Measurements from ENCODE around the gene UBL4A.

The UBL4A gene

DNA sequence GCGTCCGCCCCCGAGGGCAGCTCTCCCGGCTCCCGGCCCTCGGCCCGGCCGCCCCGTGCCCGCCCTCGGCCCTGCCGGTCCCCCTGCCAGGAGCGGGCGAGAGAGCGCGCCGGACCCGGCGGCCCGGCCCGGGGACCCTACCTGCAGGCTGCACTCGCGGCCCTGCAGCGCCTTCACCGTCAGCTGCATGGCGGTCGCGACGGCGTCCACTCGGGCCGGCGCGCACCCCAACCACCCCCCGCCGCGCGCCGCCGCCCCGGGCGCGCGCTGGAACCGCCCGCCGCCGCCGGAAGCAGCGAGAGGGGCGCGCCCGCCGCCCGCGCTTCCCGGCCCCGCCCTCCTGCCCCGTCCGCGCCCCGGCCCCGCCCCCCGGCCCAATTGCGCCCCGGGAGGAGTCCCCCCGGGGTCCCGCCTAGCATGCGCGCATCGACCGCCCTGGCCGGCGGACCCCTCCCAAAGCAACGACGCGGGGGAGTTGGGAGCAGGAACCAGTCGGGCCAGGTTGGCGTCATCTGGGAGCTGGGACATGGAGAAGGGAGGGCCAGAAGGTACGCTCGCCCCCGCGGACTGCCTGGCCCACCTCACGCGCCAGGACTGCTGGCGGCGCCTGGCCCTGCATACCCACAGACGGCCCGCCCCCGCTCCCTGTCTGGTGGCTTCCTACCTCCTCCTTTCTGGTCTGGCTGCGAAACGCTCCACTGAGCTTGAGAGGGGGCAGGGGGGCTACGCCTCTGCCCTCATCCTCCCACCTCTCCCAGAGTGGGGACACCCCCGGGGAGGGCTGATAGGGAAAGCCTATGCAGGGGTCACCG, at the start of gene UBL4A:
TSS of gene UBL4A (minus strand) at position 220 of the 812 bp plus-strand sequence. CDS start at position 189, 31 bp downstream.
- DNase-seq (ENCODE audit: low read depth) = peak; percentile 54

DNA sequence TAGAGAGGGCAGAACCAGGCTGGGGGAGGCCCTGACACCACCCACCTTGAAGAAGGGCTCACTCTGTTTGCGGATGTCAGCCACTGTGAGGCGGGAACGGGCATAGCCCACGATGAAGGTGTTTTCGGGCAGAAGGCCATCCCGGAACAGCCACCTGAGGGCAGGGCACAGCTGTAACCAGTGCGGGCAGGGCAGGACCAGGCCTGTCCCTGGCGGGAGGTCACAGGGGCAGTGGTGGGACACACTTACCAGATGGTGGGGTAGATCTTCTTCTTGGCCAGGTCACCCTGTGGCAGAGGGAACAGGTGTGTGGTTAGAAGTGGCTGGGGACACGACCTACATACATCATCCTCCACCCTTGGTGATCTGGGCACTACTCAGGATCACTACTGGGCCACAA, 49.5 kb upstream of the UBL4A start:
- DNase-seq (ENCODE audit: low read depth) = no peak

DNA sequence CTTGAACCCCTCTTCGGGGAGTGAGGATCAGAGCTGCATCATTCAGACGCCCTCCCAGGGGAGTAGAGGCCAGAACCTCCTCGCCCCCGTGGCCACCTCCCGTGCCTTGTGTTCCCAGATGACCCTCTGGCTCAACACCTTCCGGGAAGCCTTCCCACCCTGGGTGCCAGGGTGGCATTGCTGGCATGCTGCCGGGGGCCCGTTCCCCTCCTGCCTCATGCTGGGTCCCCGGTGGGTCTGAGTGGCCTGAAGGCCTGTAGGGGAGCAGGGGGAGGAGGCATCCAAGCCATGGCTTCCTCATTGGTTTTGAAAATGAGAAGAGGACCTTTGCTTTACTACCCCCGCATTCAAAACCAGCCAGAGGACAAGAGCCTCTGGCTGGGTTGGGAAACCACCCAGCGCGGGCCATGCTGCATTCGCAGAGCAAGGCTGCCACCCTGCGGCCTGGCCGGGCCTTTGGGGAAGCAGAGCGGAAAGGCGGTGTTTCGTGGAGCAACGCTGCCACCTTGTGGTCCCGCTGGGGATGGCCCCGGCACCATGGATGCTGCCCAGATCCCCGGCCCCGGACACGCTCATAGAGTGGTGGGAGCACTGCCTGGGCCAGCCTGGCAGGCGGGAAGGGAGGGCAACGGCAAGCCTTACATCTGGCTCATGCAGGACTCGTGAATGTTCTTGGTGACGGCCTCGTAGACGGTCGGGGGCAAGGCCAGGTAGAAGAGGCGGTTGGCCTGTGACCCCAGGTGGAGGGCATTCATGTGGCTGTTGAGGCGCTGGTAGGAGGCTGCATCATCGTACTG, 48.3 kb upstream of the UBL4A start:
- no peak for DNase-seq (ENCODE audit: low read depth)

DNA sequence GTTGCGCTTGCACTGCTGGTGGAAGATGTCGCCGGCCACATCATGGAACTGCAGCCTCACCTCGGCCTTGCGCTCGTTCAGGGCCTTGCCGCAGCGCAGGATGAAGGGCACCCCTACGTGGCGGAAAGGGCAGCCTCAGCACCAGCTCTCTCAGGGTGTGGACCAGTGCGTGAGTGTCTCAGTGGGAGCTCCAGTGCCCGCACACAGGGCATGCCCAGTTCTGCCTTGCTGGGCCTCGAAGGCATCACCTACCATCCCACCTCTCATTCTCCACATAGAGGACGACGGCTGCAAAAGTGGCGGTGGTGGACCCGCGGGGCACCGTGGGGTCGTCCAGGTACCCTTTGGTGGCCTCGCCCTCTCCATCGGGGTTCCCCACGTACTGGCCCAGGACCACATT, 46.3 kb upstream of the UBL4A start:
- no peak for DNase-seq (ENCODE audit: low read depth)

DNA sequence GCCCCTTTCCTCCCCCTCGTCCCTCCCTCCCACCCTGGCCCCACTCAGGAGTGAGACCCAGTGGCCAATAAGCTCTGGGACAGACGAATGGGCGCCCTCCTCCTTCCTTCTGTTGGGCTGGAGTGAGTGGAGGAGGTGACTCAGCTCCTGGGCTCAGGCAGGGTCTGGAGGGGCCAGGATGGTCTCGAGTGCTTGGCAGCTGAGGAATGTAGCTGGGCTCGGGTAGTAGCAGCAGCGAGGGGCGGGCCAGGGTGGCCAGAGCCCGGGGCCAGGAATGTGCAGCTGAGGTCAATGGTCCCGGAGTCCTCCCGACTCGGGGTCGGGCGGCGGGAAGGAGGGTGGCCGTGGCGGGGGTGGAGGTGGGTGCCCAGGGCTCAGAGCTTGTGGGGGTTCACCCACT, 45.2 kb upstream of the UBL4A start:
- no peak for DNase-seq (ENCODE audit: low read depth)

DNA sequence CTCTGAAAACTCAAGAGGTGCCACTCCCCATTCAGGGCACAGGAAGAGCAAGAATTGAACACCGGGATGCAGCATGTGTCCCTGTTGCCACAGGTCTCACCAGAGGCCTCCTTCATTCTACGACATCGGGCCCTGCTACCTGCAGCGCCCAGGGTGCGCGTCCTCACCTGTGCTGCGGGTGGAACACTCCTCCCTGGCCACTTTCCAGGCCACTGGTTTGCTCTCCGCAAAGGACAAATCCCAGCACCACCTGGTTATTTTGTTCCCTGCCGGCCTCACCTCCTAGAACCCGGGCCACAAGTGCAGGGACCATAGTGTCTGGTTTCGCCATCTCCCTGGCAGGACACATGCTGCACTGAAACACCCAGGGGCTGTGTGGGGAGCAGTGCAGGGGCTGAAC, 43.9 kb upstream of the UBL4A start:
- no peak for DNase-seq (ENCODE audit: low read depth)

DNA sequence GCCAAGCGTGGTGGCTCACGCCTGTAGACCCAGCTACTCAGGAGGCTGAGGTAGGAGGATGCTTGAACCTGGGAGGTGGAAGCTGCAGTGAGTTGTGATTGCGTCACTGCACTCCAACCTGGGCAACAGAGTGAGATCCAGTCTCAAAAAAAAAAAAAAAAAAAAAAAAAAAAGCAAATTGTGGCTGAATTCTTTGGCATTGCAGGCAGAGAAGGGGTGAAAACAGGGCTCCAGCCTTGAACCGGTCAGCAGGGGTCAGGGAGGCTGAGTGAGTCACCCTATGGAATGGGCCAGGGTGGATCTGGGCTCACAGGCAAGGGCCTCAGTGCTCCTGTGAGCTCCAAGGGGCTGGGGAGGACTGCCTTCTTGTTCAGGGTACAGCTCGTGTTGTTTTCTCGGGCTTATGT, 42.8 kb upstream of the UBL4A start:
- no peak for DNase-seq (ENCODE audit: low read depth)

DNA sequence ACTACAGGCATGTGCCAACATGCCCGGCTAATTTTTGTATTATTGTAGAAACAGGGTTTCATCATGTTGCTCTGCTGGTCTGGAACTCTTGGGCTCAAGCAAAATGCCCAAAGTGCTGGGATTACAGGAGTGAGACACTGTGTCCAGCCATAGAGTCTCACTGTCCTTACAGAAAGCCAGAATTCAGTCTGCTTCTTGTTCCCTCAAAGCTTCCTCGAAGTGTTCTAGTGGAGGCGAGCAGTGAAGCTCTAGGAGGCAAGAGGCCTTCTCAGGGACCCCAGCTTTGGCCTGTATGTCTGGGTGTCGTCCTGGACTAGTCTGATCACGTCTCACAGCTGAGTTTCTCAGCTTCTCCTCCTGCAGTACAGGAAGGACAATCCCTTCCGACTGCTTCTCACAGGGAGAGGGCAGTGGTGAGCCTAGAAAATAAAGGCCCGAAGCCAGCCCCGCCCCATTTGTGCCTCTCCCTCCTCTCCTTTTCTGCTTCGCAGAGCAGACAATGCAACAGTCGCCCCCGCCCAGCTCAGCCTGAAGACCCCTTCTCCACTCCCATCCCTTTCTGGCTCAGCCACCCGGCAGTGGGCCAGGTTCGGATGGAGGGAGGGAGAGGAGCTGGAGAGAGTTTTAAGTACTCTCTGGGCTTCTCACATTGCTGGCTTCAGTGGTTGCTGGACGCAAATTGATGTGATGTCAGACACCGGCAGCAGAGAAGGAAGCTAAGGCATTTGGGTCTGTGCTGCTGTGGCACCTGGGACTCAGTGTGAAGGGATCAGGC, 40.7 kb upstream of the UBL4A start:
- DNase-seq (ENCODE audit: low read depth) = no peak

DNA sequence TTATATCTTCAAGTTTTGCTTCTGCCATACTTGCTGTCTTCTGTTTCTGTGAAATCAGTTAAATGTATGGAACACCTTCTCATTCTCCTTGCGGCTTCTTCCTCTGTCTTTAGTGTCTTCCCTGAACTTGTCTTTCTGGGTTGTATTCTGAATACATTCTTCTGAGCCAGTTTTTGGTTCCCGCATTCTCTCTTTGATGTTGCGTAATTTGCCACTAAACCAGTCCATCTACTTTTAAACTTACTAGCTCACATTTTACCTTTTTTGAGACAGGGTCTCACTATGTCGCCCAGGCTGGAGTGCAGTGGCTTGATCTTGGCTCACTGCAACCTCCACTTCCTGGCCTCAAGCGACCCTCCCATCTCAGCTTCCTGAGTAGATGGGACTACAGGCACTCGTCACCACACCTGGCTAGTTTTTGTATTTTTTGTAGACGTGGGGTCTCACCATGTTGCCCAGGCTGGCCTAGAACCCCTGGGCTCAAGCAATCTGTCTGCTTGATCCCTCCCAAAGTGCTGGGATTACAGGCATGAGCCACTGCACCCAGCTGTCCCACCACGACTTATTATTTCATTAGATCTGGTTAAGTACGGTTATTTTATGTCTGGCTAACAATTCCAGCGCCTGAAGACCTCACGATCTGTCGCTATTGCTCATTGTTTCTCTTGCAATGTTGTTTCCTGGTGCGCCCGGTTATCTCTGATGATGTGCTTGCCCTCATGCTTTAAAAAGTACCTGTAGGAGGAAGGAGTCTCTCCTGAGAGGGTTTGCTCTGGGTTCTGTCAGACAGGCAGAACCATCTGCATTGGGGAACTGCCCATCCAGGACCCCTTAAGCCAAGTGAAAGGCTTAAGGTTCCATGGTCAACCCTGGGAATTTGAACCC, 39.4 kb upstream of the UBL4A start:
- no peak for DNase-seq (ENCODE audit: low read depth)

DNA sequence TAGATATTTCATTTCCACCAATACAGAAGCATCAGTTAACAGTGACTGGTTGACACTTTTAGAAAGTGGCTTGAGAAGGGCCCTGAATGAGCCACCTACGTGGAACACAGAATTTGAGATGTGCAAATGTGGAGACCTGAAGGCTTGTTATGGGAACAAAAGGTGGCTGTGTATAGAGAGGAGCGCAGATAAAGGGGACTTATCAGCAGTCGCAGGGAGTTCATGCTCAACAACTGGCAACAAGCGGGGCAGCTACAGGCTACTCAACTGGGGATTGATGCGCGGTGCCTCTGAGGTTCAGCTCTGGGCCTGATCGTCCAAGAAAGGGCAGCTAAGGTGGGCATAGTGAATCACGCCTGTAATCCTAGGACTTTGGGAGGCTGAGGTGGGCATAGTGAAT, 33.0 kb upstream of the UBL4A start:
- DNase-seq (ENCODE audit: low read depth) = no peak

DNA sequence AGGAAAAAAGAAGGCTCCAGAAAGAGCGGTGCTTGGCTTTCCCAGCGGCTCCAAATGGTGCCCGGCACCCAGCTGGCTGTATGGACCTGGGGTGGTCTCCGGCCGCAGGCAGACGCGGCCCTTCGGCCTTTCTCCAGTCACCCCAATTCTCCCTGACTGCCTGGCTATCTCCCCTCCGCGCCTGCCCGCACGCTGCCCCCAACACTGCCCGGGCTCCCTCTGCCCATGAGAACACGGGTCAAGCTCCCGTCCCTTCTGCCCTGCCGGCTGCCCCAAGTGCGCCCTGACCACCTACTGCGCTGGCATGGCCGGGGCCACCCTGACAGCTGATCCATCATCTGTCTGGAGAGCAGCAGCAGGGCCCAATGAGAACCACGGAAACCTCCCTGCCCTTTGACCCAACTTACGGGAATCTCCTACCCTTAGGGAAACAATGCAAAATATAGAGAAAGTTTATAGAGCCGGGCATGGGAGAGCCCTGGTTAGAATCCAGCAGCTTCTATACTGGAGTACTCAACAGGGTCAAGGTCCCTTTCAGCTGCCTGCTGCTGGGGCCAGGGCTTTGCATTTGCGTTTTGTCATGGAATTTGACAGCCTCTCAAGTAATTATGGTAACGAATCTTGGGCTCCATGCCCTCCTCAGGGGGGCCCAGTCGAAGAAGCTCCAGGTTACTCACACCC, 30.8 kb upstream of the UBL4A start:
- DNase-seq (ENCODE audit: low read depth) = no peak

DNA sequence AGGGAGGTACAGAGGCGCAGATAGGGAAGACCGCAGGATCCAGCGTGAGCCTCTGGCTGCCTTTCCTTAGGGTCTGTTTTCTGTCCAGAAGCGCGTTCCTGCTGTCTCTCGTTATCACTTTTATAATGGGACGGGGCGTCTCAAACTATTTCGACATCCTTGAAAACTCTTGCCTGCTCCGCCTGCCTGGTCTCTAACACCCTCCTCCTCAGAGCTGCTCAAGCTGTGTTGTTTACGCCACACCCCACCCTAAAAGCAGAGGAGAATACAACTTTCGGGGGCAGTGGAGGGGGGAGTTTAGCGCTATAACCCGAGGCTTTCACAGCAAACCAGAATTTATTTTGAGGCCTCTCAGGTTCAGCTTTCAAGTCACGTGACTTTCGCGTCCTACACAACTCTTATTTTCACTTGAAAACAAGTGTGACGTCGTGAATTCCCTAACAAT, 30.3 kb upstream of the UBL4A start:
- no peak for DNase-seq (ENCODE audit: low read depth)

DNA sequence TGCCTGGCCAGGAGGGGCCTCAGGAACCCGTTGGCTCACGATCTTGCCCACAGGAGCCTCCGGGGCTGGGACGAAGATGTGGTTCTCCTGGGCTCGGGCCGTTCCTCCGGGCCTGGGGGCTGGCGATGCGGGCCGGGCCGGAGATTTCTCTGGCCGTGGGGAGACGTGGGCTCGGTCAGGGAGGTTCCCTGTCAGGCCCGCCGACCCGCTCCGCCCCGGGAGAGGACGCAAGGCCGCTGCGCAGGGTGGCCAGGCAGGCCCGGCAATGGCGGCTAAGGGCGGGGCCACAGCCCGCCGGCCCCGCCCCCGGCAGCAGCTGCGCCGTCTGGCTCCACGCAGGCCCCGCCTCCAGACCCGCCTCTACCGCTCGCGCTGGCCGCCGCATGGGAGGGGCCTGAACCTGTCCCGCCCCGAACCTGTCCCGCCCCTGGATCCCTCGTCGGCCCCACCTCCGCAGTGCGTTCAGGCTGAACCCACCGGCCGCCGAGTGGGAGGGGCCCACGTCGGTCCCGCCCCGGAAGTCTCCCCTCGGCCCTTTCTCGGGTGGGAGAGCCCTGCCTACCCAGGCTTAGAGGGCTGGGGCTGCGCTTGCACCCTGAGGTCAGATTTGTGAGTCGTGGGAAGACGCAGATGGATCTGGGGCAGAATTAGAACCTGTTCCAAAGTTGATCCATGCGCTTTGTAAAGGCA, 29.7 kb upstream of the UBL4A start, which contains the start of gene FAM3A:
TSS of gene FAM3A (minus strand) at position 267 of the 690 bp plus-strand sequence. CDS start 460 bp downstream, outside the sequence.
- peak; percentile 71 for DNase-seq (ENCODE audit: low read depth)

DNA sequence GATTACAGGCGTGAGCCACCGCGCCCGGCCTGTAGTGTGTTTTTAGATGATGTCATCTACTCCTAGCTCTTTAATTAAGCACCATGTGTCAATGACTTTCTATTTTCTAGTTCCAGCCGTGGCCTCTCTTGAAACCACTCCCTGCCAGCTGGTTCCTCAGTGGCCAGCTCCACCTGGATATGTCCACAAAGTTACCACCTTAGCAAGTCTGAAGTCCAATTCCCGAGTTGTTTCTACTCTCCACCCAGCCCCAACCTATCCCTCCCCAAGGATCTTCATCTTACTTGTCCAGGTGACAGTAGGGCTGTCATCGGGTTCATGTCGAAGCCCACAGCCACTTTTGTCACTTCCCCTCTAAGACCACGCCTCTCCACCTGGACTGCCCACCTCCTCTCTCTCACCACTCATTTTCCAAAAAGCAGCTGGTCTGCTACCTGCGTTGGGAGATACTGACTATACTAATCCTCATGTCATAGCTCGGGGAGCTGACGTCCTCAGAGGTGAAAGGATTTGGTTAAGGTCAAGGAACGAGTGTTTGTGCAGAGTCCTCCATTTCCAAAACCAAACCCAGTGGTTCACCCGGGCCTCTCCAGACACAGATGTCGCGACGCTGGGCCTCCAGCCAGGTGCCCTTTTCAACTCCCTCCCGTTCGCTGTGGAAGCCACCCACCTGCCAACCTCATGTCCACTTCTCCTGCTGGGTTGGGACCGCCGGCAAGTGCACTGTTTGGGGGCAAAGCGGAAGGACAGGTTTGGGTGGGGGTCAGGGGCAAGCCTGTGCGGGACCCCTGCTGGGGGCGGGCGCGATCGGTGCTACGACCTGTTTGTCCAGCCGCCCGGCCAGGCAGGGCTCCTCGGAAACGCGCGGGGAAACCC, 28.9 kb upstream of the UBL4A start:
- DNase-seq (ENCODE audit: low read depth) = no peak

DNA sequence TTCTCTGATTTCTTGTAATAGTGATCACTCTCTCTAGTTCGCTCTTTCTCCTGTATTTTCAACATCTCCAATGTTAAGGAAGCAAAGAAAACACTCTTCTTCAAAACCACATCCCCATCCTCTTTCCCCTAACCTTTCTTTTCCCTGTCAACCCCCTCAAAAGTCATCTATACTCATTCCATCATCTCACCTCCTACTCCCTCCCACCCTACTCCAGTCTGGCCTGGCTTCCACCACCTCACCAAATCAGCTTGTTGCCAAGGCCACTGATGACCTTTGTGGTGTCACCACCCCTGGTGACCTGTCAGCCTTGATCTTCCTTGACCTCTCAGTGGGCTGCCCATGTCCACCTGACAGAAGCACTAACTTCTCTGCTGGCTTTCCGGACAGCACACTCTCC, 27.3 kb upstream of the UBL4A start:
- DNase-seq (ENCODE audit: low read depth) = no peak

DNA sequence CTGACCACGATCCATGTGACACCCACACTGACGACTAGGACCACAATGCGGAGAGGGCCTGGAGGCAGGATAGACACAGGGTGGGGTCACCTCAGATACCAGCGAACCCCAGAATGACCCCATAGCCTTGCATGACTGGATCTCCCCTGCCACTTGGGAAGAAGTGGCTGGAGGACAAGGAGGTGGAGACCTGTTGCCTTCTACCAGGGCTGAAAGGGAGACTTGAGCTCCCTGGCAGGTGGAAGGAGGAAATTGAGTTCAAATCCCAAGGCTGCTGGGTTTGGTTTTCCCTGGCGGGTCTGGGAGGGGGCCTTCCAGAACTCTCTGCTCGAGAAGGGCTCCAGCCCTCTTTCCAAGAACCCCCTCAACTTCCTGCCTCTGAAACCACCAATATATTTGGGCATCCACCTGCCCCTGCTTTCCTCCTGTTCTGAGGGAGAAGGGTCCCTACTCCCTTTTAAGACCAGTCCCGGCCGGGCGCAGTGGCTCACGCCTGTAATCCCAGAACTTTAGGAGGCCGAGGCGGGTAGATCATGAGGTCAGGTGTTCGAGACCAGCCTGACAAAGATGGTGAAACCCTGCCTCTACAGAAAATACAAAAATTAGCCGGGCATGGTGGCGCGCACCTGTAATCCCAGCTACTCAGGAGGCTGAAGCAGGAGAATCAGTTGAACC, 26.6 kb upstream of the UBL4A start:
- DNase-seq (ENCODE audit: low read depth) = no peak

DNA sequence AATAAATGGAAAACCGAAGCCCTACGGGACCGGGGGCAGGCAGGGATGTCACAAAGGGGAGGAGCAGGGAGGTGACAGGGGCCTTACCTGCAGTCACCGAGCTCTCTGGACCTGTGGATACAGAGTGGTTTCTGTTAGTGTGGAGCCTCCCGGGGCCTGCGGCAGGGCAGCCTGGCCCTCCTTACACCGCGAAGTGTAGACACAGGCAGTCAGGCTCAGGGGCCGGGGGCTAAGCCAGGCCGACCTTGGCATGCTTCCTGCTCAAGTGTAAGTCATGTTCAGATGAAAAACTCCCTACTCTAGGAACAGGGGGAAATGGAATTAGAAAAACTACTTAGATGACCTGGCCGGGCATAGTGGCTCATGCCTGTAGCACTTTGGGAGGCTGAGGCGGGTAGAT, 25.3 kb upstream of the UBL4A start:
- DNase-seq (ENCODE audit: low read depth) = no peak

DNA sequence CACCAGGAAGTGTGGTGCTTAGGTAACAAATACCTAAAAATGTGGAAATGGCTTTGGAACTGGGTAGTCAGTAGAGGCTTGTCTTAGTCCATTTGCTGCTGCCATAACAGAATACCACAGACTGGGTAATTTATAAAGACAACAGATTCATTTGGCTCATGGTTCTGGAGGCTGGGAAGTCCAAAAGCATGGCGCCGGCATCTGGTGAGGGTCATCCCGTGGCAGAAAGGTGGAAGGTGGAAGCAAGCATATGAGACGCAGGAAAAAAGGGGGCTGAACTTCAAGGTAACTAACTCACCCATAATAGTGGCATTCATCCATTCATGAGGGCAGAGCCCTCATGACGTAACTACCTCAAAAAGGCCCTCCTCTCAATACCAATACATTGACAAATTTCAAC, 23.0 kb upstream of the UBL4A start:
- no peak for DNase-seq (ENCODE audit: low read depth)

DNA sequence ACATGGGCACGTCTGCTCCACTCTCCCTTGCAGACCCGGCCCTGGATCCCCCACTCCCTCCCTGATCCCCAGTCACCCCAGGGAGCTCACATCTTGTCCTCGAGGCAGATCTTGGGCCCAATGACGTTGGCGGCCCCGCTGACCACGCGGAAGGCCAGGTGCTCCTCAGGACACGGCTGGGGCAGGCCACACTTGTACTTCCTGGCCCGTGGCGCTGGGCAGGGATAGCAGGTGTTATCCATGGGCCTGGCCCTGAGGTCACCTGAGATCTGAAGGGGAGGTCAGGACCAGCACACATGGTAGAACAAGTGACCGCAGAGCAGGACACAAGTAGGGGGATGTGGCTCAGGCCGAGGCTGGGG, 21.9 kb upstream of the UBL4A start:
- DNase-seq (ENCODE audit: low read depth) = no peak
